Measurements from ENCODE around the gene DOCK3.
"Not testable (repeated sequence)": the region's sequence is repeated elsewhere in the genome, so short reads cannot be mapped to it uniquely, and the experiment has no call there.

Gene DOCK3

DNA sequence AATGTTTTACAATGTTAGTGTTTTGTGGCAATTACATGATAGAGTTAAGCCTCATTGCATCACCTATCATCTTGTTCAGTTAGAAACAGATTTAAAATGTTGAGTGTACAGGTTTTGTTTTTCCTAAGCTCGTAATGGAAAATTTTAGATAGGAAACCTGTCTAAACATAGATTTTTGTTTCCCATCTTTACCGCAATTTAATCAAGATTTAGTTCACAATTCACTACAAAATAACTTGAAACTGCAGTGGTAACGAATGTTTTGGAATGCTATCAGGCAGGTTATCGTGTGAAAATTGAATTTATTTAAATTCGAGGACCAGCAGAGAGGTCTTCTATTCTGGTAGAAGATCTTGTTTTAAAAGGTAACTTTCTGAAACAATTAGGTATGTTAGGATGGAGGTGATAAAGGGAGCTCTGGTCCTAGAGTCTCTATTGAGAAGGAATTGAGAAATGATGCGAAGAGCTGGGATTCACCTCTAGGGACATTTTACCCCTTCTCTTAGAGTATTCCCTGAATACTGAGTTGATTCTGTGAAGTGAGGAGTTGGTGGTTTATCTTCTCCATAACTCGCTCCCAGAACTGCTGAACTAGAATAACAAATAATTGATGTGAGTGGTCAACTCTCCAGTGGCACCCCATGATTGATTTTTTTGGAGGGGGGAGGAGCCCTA lies 1.4 kb downstream of the DOCK3 start:
- DNase-seq (ENCODE audit: low spot score), result no peak

DNA sequence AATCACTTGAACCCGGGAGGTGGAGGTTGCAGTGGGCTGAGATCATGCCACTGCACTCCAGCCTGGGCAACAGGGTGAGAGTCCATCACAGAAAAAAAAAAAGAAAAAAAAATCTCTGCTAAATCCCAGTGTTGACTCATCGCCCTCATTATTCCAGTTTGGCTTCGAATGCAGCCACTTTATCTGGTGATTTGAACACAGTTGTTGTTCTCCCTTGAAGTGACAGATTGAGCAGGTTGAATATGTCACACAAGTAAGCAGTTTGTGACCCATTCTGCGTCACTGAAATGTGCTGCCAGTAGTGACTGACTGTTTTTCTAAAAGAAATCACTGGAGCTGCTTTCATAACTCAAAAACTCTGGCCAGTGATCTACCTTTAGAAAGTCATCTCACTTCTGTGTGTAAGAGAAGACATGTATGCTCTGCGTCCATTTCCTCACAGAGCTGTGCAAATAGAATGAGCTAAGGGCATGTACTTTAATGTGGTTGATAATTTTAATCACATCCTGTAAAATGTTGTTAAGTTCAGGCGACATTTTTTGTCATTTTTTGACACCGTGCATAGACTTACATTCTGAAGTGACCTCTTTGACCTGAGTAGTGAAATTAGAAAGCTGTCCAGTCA lies 12.5 kb downstream of the DOCK3 start:
- DNase-seq (ENCODE audit: low spot score), result no peak

DNA sequence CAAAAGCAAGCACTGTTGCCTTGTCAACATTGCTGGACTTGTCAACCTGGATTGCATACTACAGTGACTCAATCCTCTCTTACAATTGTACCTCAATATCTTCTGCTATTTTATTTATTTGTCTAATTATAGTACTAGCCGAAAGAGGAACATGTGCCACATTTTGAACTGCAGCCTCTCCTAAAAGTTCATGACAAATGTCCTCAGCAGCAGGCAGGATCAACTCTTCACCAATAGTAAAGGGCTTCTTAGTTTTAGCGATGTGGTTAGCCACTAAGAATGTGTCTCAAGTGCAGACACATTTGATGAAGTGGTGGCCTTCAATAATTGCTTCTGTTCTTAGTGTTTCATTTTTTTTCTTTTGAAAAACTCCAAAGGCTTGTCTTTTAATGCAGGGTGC lies 13.2 kb downstream of the DOCK3 start:
- no peak for DNase-seq (ENCODE audit: low spot score)

DNA sequence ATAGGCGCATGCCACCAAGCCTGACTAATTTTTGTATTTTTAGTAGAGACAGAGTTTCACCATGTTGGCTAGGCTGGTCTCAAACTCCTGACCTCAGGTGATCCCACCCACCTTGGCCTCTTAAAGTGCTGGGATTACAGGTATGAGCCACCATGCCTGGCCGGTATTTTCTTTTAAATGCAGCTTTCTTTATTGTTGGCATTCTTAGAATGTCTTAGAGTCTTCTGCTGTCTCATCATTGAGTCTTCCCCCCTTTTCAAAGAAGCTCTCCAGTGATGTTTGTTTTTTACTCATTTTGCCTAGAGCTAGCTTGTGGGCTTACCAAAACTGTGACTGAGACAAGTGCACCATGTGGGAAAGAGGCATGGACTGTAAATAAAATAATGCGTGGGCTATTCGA lies 13.9 kb downstream of the DOCK3 start:
- DNase-seq (ENCODE audit: low spot score), result not testable (repeated sequence)

GRCh38 chr3:50689558-50689957 lies 14.8 kb downstream of the DOCK3 start:
- DNase-seq (ENCODE audit: low spot score), result no peak

GRCh38 chr3:50695031-50695430 lies 20.3 kb downstream of the DOCK3 start:
- no peak for DNase-seq (ENCODE audit: low spot score)

DNA sequence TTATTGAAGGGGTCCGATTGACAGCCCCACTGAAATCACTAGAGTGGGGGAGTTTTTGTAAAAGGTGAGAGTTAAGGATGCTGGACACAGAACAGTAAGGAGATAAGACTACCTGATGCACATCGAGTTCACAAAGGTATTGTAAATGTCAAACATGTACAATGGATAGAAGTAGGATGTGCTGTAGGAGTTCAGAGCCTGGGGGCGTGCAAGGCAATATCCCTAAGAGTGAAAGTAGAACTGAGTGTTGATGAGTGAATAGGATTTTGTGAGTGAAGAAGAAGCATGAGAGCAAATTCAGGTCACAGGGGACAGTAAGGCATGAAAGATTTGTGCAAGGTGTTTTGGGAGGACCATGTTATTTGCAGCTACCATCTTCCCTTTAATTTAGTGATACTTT lies 21.5 kb downstream of the DOCK3 start:
- DNase-seq (ENCODE audit: low spot score), result no peak

DNA sequence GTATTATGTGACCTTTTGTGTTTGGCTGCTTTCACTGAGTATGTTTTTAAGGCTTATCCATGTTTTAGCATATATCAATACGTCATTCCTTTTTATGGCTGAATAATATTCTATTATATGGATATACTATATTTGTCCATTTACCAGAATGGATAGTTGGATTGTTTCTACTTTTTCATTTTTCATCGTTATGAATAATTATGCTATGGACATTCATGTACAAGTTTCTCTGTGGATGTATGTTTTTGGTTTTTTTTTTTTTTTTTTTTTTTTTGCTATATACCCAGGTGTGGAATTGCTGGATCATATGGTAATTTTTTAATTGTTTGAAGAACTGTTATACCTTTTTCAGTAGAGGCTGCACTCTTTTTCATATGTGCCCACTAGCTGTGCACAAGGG lies 23.5 kb downstream of the DOCK3 start:
- no peak for DNase-seq (ENCODE audit: low spot score)

- DNase-seq (ENCODE audit: low spot score), result no peak
These were observed 33.9 kb downstream of the DOCK3 start for GRCh38 chr3:50708620-50709019.

- DNase-seq (ENCODE audit: low spot score), result no peak
These were observed 40.2 kb downstream of the DOCK3 start for GRCh38 chr3:50714946-50715345.

DNA sequence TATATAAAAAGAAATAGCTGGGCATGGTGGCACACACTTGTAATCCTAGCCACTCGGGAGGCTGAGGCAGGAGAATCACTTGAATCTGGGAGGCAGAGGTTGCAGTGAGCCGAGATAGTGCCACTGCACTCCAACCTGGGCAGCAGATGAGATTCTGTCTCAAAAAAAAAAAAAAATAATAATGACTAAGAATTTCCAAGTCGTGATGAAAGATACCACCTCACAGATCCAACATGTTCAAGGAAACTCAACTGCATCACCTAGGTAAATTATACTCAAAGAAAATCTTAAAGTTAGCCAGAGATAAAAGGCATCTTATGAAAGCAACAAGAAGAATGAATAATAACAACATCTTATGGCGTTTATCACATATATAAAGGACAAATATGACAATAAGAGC lies 50.1 kb downstream of the DOCK3 start:
- DNase-seq (ENCODE audit: low spot score), result no peak

- DNase-seq (ENCODE audit: low spot score), result no peak
These were observed 60.3 kb downstream of the DOCK3 start for GRCh38 chr3:50734985-50735384.

DNA sequence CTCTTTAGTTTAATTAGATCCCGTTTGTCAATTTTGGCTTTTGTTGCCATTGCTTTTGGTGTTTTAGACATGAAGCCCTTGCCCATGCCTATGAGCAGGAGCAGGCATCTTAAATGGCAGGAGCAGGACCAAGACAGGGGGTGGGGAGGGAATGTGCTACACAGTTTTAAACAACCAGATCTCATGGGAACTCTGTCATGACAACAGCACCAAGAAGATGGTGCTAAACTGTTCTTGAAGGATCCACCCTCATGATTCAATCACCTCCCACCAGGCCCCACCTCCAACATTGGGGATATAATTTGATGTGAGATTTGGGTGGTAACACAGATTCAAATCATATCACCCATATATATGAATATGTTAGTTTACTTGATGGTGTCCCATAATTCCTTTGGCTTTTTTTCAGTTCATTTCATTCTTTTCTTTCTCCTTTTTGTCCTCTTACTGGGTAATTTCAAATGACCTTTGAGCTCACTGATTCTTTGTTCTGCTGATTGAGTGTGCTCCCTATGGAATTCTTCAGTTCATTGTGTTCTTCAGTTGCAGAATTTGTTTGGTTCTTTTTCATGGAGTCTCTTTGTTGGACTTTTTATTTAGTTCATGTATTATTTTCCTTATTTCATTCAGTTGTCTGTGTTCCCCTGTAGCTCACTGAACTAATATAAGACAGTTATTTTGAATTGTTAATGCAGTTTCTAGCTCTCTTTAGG lies 62.6 kb downstream of the DOCK3 start:
- DNase-seq (ENCODE audit: low spot score), result no peak

- no peak for DNase-seq (ENCODE audit: low spot score)
These were observed 63.3 kb downstream of the DOCK3 start for GRCh38 chr3:50737906-50738598.

DNA sequence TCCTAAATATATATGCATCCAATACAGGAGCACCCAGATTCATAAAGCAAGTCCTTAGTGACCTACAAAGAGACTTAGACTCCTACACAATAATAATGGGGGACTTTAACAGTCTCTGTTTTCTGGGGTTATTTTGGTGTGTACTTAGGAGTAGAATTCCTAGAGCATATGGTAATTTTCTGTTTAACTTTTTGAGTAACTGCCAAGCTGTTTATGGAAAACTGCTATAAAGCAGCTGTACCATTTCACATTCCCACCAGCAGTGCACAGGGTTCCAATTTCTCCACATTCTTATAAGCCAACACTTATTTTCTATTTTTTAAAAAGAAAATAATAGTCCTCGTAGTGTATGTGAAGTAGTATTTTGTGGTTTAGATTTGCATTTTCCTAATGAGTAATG lies 68.9 kb downstream of the DOCK3 start:
- no peak for DNase-seq (ENCODE audit: low spot score)

DNA sequence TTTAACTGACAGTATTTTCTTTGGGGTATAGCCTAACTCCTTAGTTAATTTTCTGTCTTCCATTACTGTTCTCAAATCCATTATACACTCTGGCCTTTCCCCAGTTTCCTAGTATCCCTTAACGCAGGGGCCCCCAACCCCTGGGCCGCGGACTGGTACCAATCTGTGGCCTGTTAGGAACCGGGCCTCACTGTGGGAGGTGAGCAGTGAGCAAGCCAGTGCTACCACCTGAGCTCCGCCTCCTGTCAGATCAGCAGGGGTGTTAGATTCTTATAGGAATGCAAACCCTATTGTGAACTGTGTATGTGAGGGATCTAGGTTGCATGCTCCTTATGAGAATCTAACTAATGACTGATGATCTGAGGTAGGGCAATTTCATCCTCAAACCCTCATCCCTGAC lies 75.1 kb downstream of the DOCK3 start:
- no peak for DNase-seq (ENCODE audit: low spot score)

DNA sequence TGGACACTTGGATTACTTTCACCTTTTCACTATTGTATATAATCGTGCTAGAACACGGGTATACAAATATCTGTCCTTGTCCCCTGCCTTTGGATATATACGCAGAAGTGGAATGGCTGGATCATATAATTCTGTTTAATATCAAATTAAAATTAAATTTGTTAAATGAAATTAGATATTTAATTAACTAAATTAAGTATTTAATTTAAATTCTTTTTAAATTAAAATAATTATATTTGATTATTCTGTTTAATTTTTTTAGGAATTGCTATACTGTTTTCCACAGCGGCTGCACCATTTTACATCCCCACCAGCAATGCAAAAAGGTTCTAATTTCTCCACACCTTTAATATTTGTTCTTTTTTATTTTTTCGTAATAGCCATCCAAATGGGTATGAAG lies 84.3 kb downstream of the DOCK3 start:
- DNase-seq (ENCODE audit: low spot score), result no peak

- no peak for DNase-seq (ENCODE audit: low spot score)
These were observed 103.0 kb downstream of the DOCK3 start for GRCh38 chr3:50777680-50778079.

GRCh38 chr3:50781766-50782165 lies 107.0 kb downstream of the DOCK3 start:
- not testable (repeated sequence) for DNase-seq (ENCODE audit: low spot score)

GRCh38 chr3:50786631-50787030 lies 111.9 kb downstream of the DOCK3 start:
- DNase-seq (ENCODE audit: low spot score), result no peak

DNA sequence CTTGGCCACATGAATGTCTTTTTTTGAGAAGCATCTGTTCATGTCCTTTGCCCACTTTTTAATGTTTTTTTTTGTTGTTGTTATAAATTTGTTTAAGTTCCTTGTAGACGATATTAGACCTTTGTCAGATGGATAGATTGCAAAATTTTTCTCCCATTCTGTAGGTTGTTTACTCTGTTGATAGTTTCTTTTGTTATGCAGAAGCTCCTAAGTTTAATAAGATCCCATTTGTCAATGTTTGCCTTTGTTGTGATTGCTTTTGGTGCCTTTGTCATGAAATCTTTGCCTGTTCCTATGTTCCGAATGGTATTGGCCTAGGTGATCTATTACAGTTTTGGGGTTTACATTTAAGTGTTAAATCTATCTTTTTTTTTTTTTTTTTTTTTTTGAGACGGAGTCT lies 116.2 kb downstream of the DOCK3 start:
- DNase-seq (ENCODE audit: low spot score), result not testable (repeated sequence)

DNA sequence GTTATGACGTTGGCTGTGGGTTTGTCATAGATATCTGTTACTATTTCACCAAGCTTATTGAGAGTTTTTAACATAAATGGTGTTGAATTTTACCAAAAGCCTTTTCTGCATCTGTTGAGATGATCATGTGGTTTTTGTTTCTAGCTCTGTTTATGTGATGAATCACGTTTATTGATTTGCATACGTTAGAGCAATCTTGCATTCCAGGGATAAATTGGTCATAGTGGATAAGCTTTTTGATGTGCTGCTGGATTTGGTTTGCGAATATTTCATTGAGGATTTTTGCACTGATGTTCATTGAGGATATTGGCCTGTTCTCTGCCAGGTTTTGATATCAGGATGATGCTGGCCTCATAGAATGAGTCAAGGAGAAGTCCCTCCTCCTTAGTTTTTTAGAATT lies 117.8 kb downstream of the DOCK3 start:
- no peak for DNase-seq (ENCODE audit: low spot score)

GRCh38 chr3:50803805-50804204 lies 129.1 kb downstream of the DOCK3 start:
- DNase-seq (ENCODE audit: low spot score), result not testable (repeated sequence)

Measured in COLO829 (cell line).